Spleen (tissue), 7 donors: Measurements from ENCODE around the gene PRKCQ.

Experiments used
- POLR2A ChIP-seq, 3 donors: fragments of 450-650 bp; IDR thresholded peaks; one replicate each; pipeline ENCODE4 v1.5.1; 2017; ENCODE audit warnings: antibody characterized with exemption in 3 of 3, mild to moderate bottlenecking in 1 of 3
- POLR2AphosphoS5 ChIP-seq, 3 donors: sonication (generic); formaldehyde crosslinking; IDR thresholded peaks; one replicate each; pipeline ENCODE4 v1.5.1; 2017; ENCODE audit warnings: antibody characterized with exemption in 3 of 3
- TF ChIP-seq, protein P1 (sequence below), 11 experiments: fragments of 200-600 bp in 7 of 11; fragments of 450-650 bp in 4 of 11; sonication (generic) in 4 of 11; IDR thresholded peaks in 8 of 11; conservative IDR thresholded peaks in 3 of 11; 1 replicate in 7 of 11; 2 replicates in 4 of 11; pipeline versions ENCODE4 v1.4.0 to v1.8.0; 2016 to 2021; ENCODE audit warnings: antibody characterized with exemption in 11 of 11, inconsistent platforms in 4 of 11, mild to moderate bottlenecking in 1 of 11
- donor health status: DM: no; HTN: no; CAD: no; lungs with moderate emphysema.
- donor health status: DM: no; HTN: no; CAD: no.
- donor health status: DM: no; HTN: no; CAD: no.

DNA sequence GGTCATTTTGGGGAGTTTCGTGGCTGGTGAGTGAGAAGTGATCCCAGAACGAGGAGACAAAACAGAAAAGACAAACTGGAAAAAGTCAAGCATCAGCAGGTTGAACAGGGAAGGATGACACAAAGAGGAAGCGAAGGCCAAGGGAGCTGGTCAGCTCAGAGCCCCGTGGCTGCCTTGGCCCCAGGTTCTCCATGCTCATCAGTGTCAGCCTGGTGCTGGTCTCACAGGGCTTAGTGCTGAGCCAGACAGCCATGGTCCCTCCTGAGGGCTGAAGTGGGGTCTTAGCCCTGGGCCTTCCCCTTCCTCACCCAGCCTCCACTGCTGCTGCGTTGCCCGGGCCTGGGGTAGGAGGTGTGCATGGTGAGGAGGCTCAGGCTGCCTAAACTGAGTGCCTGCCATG, 193.7 kb downstream of the PRKCQ start:
- TF ChIP-seq, protein P1, sequence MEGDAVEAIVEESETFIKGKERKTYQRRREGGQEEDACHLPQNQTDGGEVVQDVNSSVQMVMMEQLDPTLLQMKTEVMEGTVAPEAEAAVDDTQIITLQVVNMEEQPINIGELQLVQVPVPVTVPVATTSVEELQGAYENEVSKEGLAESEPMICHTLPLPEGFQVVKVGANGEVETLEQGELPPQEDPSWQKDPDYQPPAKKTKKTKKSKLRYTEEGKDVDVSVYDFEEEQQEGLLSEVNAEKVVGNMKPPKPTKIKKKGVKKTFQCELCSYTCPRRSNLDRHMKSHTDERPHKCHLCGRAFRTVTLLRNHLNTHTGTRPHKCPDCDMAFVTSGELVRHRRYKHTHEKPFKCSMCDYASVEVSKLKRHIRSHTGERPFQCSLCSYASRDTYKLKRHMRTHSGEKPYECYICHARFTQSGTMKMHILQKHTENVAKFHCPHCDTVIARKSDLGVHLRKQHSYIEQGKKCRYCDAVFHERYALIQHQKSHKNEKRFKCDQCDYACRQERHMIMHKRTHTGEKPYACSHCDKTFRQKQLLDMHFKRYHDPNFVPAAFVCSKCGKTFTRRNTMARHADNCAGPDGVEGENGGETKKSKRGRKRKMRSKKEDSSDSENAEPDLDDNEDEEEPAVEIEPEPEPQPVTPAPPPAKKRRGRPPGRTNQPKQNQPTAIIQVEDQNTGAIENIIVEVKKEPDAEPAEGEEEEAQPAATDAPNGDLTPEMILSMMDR (IDR thresholded peaks at IDR 0.05 in 8 of 11, conservative IDR thresholded peaks at IDR 0.05 in 3 of 11) = no peak
- TF ChIP-seq POLR2AphosphoS5 (IDR thresholded peaks at IDR 0.05) (peak; percentile 48 to 68 (median 49)), POLR2A (IDR thresholded peaks at IDR 0.05) (no peak)
